ENCODE measurements around the gene ARHGAP40.

- TF ChIP-seq PBX3 (CRISPR knock-in tag; IDR thresholded peaks at IDR 0.05) = no peak
- TF ChIP-seq ZNF513 (tag by site-specific recombination; IDR thresholded peaks at IDR 0.05) = no peak
- TF ChIP-seq CTCF (tag by site-specific recombination; IDR thresholded peaks at IDR 0.05) = no peak
- TF ChIP-seq ZNF645 (tag by site-specific recombination; IDR thresholded peaks at IDR 0.05) = no peak
- TF ChIP-seq REST (tag by site-specific recombination; IDR thresholded peaks at IDR 0.05) = no peak
- TF ChIP-seq KLF9 (tag by site-specific recombination; IDR thresholded peaks at IDR 0.05; ENCODE audit: low read depth) = no peak
- TF ChIP-seq ZNF530 (tag by site-specific recombination; IDR thresholded peaks at IDR 0.05; ENCODE audit: low read depth) = no peak
- no peak for TF ChIP-seq ZNF239 (tag by site-specific recombination; IDR thresholded peaks at IDR 0.05)
- no peak for TF ChIP-seq KLF16 (tag by site-specific recombination; IDR thresholded peaks at IDR 0.05)
- no peak for TF ChIP-seq ZNF184 (tag by site-specific recombination; IDR thresholded peaks at IDR 0.05)
- no peak for TF ChIP-seq ZNF580 (tag by site-specific recombination; IDR thresholded peaks at IDR 0.05)
- TF ChIP-seq ZNF394 (tag by site-specific recombination; IDR thresholded peaks at IDR 0.05; ENCODE audit: borderline replicate concordance) = no peak
- no peak for TF ChIP-seq ZNF24 (tag by site-specific recombination; IDR thresholded peaks at IDR 0.05)
Measured at GRCh38 chr20:38672504-38672903, 70.9 kb downstream of the ARHGAP40 start.
